ENCODE results near the gene FXYD7. TPM values are rescaled to one million over a fixed set of nuclear protein-coding genes. Genes with fewer than 3 reads are reported as not detected.

FXYD7 gene
- total RNA-seq, 1 donor from 2014 or later, result not detected

GRCh38 chr19:35107545-35107944 is 35.5 kb upstream of the FXYD7 start:
- no peak for DNase-seq (ENCODE audit: low read depth)
- Histone ChIP-seq H3K36me3 (ENCODE audit: control insufficient read depth, insufficient read depth, low read length) (no peaks in the 10 kb centered on the region), H3K4me3 (ENCODE audit: low read depth, low read length) (no peak overlapping the region), H3K27me3 (ENCODE audit: control insufficient read depth, insufficient read depth, low read length) (peaks cover 10% of the 10 kb centered on the region)
- TF ChIP-seq, protein P1, sequence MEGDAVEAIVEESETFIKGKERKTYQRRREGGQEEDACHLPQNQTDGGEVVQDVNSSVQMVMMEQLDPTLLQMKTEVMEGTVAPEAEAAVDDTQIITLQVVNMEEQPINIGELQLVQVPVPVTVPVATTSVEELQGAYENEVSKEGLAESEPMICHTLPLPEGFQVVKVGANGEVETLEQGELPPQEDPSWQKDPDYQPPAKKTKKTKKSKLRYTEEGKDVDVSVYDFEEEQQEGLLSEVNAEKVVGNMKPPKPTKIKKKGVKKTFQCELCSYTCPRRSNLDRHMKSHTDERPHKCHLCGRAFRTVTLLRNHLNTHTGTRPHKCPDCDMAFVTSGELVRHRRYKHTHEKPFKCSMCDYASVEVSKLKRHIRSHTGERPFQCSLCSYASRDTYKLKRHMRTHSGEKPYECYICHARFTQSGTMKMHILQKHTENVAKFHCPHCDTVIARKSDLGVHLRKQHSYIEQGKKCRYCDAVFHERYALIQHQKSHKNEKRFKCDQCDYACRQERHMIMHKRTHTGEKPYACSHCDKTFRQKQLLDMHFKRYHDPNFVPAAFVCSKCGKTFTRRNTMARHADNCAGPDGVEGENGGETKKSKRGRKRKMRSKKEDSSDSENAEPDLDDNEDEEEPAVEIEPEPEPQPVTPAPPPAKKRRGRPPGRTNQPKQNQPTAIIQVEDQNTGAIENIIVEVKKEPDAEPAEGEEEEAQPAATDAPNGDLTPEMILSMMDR (IDR thresholded peaks at IDR 0.05; ENCODE audit: insufficient read depth, low read length, poor library complexity, severe bottlenecking), result no peak

- no peak overlapping the region for H3K4me3 ChIP-seq (ENCODE audit: low read depth, low read length)
- DNase-seq (ENCODE audit: low read depth), result no peak
- TF ChIP-seq, protein P1 (IDR thresholded peaks at IDR 0.05; ENCODE audit: insufficient read depth, low read length, poor library complexity, severe bottlenecking), result no peak
- H3K27me3 ChIP-seq (ENCODE audit: control insufficient read depth, insufficient read depth, low read length), result peaks cover 12% of the 10 kb centered on the region
- H3K36me3 ChIP-seq (ENCODE audit: control insufficient read depth, insufficient read depth, low read length), result no peaks in the 10 kb centered on the region
Observed at GRCh38 chr19:35108730-35109129, 34.3 kb upstream of the FXYD7 start.

- TF ChIP-seq, protein P1 (IDR thresholded peaks at IDR 0.05; ENCODE audit: insufficient read depth, low read length, poor library complexity, severe bottlenecking), result no peak
- peaks cover 12% of the 10 kb centered on the region for H3K27me3 ChIP-seq (ENCODE audit: control insufficient read depth, insufficient read depth, low read length)
- H3K4me3 ChIP-seq (ENCODE audit: low read depth, low read length), result no peak overlapping the region
- DNase-seq (ENCODE audit: low read depth), result no peak
- H3K36me3 ChIP-seq (ENCODE audit: control insufficient read depth, insufficient read depth, low read length), result no peaks in the 10 kb centered on the region
Observed at GRCh38 chr19:35109395-35110112, 33.5 kb upstream of the FXYD7 start.

DNA sequence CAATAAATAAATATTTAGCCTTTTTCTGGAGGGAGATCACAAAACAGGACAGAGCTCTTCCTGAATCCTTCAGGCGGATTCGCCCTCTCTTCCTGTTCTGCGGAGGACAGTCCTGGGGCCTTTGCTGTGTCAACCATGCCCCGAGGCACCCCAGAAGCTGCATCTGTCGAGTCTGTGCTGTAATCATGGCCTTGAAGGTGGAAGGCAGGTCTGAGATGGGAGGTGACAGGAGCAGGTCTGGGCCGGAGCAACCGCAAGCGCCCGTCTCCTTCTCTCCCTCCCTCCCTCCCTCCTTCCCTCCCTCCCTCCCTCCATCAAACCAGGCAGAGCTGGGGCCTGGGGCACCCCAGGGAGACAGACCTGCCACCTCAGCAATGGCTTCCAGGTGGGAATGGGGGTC is 32.1 kb upstream of the FXYD7 start:
- TF ChIP-seq, protein P1 (IDR thresholded peaks at IDR 0.05; ENCODE audit: insufficient read depth, low read length, poor library complexity, severe bottlenecking), result no peak
- Histone ChIP-seq H3K27me3 (ENCODE audit: control insufficient read depth, insufficient read depth, low read length) (peaks cover 25% of the 10 kb centered on the region), H3K4me3 (ENCODE audit: low read depth, low read length) (no peak overlapping the region), H3K36me3 (ENCODE audit: control insufficient read depth, insufficient read depth, low read length) (no peaks in the 10 kb centered on the region)
- DNase-seq (ENCODE audit: low read depth), result no peak

DNA sequence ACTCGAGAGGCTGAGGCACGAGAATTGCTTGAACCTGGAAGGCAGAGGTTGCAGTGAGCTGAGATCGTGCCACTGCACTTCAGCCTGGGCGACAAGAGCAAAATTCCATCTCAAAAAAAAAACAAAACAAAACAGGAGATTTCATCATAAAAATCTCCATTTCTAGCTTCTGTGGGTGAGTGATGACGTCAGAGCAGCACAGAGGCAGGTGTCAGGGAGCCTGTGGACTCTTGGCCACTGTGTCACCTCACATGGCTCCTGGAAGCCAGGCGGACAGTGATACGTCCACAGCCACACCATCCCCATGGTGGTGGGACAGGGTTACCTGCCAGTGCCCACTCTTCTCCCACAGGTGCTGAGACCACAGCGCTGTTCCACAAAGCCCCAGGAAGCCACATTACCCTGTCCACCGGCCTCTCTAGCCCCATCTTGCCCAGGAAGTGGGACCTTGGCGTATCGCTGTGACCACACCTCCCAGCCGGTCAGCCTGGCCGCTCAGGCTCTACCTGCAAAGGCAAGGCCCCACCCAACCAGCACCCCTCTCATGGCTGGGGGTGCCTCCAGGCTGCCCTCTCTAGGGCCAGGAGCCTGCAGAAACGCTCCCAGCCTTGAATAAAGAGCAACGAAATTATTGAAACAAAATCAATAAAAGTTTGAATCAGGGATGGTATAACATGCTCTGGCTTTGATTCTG is 29.9 kb upstream of the FXYD7 start:
- Histone ChIP-seq H3K36me3 (ENCODE audit: control insufficient read depth, insufficient read depth, low read length) (no peaks in the 10 kb centered on the region), H3K27me3 (ENCODE audit: control insufficient read depth, insufficient read depth, low read length) (peaks cover 33% of the 10 kb centered on the region), H3K4me3 (ENCODE audit: low read depth, low read length) (no peak overlapping the region)
- TF ChIP-seq, protein P1 (IDR thresholded peaks at IDR 0.05; ENCODE audit: insufficient read depth, low read length, poor library complexity, severe bottlenecking), result no peak
- DNase-seq (ENCODE audit: low read depth), result no peak

Measured in kidney epithelial cell (primary cell).